Activated CD4-positive, alpha-beta T cell treated with anti-CD3 and anti-CD28 coated beads, Interleukin-2, amount 50 U/mL, for 48 hours (primary cell): ENCODE results near the gene BTBD9.

ENCODE experiments used
- DNase-seq, 2 experiments: peaks; one replicate each; pipeline ENCODE4 v3.0.0-alpha.2; 2020

Gene BTBD9

DNA sequence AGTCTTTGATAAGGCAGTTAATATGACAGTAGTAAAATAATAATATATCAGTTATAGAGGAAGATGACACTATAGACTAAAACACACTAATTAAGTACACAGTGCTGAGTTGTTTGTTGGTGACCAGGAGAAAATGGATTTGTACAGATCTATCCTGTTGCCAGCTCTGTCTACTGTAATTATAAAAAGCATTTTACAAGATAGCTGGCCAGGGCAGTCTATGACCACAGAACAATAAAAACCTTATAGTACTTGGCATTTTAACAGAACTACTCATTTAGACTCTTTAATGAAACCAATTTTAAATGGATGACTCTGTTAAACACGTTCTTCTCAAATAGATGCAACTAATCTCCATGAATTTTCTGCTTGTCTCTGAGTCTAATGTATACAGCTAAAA, 367.5 kb downstream of the BTBD9 start:
- no peak for DNase-seq

DNA sequence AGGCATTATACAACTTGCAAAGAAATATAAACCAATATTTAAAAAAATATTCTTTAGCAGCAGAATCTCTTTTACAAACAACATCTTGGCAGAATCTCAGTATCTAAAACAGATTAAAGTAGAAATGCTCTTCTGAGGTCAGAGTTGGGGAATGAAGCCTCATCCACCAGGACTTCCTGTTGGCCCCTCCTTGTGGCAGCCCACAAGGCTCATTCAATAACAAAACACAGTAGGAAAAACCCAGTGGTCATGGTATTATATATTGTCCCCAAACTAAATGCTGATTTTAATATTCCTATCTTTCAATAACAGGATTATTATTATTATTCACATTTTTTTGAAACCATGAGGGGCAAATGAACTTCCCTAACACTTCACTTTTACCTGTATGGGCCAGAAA, 368.6 kb downstream of the BTBD9 start:
- DNase-seq: no peak

DNA sequence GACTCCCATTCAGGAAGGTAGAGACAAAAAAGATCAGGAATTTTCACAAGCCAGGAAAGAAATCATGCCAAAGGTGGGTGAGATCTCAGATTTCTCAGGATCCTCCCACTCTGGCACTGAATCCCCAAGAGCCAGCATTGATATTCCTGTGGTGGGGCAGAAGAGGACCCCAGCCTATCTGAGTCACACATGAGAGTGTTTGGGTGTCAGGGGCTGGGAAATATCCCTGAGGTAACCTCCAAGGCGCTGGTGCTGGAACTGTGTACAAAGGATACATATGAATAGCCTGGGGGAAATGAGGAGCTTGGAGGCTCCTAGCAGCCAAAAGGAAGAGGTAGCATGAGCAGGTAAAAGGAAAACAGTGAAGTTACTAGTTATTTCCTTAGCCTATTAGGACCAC, 369.4 kb downstream of the BTBD9 start:
- no peak for DNase-seq

DNA sequence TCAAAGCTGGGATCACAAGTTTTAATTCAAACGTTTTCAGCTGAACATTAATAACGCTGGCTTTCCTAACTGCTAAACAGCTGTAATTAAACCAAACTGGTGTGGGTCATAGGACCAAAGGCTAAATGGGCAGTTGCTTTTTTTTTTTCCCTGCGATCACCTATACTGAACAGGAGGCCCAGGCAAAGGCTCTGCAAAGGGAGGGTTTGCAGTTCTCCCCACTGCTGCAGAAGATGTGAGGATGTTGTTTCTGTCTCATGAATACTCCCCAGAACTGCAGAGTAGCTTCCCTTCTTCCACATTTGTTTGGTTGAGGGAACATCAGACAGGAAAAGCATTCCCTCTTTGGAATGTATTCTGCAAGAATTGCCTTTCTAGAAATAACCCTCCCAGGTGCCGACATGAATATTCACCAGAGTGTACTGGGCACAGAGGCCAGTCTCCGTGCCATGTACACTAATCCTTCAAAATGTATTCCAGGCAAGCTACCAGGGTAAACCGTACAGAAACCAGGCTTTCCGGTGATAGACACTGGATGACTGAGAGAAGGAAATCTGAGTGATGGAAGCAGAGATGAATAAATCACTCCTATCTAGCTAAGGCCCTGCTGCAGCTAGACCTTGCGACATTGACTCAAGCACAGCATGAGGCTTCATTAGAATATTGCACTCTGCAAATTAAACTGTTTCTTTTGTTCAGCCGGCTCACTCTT, 370.1 kb downstream of the BTBD9 start:
- no peak for DNase-seq

DNA sequence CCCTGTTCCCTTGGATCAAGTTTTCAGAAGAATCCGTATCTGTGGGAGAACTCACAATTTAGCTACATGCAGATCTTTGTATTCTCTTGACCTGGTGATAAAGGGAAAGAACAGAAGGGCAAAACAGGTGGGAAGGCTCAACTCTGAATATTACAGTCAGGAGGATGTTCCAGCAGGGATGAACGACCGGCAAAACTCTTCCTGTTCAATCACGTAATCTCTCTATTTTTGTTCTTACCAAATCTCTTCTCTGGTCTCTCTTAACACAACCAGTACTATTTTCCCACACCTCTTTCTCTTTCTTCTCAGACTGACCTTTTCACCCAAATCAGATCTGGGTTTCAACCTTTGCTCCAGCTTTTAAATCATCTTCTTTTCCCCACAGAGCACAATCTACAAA, 371.4 kb downstream of the BTBD9 start:
- DNase-seq: no peak

DNA sequence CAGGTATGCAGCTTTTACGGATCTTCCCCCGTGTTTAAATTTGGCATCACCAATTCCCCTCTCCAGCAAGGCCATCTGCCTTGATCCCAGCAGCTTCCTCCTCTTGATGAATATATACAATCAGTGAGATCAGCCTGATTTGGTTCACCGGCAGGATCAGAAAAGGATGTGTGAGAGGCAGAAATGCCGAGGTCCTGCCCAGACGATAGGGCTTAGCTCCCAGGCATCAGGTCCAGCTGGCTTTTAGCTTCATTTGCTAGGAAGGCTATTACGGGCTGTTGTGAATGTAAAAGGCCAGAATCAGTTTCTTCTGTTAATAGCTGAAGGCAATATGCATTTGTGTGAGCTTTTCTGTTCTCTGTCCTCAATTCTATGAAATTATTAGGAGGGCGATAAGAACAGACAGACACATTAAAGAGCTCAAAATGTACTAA, 372.8 kb downstream of the BTBD9 start:
- no peak for DNase-seq

DNA sequence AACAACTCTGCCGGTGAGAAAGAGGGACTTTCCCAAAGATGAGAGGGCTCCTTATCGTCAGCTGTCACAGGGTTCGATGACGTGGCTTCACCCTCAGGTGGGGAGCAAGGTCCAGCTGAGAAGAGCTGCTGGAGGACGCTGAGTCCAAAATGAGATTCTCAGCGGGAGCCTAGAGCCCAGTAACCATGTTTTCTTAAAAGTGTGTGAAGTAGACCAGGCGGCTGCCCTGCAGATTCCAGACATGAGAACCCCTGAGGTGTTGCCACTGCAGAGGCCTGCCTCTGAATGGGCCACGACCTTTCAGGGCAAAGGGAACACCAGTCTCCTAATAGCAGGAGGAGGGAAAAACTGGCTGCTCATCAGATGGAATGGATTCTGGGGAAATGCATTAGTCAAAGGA, 375.1 kb downstream of the BTBD9 start:
- no peak for DNase-seq

DNA sequence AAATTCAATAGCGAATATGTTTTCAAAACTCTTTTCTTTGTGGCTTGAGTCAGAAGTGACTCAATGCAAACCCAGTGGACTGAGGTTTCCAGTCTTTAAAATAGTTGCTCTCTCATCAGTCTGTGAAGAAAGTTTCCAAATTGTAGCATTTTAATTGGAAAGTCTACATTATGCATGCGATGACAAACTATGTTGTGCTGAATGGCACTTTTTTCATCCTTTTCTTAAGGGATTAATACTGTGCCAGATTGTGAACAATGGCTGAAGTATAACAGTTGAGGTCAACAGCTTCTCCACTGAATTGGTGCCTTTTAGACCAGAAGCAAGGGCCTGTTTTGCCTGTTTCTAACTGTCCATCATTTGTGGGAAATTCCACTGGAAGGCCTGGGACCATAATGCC, 377.1 kb downstream of the BTBD9 start:
- DNase-seq: no peak

DNA sequence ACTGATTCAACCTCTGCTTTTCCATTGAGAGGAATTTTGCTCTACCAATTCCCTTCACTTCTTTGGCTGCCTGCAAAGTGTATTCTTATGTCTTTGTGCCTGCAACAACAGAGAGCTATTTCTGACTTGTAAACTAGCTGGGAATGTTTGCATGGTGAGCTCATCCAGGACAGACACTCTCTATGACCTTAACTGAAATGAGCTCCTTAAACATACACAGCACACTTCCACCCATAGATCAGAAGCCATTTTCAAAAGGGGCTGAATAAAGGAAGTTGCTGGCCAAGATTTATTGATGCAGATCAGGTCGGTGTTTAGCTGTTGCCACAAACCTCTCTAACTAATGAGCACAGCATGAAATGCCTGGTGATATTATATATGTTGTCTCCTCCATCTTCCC, 377.7 kb downstream of the BTBD9 start:
- no peak for DNase-seq

DNA sequence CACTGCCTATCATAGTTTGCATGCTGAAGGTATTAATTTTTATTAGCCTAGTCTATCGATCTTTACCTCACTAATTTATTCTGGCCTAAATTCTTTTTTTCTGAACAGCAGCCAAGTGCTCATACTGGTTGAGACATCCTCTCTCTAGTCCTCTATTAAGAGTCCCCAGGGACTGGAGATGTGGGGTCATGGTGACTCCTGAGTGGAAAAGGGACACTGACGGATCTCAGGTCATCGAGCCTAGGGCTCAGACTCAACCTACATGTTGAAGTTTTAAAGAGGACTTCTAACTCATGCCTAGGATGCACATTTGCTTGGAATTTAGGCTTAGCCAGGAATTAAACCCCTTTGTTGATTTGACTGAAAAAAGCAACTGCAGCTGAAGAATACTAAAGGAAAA, 378.1 kb downstream of the BTBD9 start:
- DNase-seq: no peak

DNA sequence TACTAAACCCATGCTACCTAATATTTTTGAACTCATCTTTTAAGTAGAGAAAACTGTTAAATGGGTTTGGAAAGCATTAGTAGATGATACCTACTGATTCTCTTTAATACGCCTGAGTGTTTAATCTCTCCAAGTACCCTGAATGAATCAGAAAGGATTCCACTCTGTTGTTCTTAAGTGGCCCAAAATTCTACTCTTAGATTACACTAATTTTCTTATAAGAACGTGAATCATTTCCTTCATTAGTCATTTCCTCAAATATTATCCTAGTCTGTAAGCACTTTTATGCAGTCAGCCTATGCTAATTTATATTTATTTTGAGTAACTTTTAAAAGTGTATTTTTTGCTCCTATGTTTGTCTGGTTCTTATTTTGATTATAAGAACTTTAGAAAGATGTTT, 380.0 kb downstream of the BTBD9 start:
- DNase-seq: no peak

DNA sequence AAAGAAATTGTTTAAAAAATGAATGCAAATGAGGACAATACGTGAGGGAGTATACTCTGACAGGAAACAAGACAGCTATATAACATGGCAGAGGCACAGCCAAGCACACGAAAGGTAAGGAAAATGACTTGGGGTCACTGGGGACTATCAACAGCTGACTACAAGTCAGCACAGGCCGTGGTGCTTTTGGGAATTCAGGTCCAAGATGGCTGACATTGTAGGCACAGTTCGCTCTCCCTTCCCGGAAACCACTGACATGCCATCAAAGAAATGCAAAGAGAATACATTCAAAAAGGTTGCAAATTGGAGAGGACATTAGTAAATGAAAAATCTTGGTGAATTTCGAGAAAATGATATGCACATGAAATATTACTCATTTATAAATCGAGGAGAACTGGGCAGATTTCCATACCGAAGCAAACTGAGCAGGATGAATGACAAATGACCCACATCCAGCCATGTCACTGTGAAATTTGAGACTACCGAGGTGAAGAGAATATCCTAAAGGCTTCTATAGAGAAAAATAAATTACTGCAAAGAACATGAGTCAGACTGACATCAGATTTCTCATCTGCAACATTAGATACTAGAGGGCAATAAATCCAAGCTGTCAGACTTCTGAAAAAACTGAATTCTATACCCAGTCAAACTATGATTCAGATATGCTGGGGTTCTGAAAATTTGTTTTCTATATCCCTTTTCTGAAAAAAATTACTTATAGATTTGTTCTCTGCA, 391.1 kb downstream of the BTBD9 start:
- DNase-seq: no peak

DNA sequence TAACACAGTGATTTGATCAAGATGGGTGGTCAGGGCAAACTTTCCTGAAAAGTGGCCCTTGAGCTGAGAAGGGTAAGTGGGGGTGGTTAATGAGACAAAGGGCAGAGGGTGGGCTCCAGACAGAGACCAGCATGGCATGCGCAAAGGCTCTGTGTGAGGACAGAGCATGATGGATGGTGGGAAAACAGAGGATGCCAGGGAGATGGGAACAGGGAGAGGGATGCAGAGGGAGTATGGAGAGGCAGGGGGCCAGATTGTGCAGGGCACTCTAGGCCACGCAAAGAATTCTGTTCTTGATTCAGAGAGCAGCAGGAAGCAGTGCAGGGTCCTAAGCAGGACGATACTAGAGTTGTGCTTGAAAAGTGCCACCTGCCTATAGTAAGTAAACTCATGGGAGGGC, 394.4 kb downstream of the BTBD9 start:
- no peak for DNase-seq

DNA sequence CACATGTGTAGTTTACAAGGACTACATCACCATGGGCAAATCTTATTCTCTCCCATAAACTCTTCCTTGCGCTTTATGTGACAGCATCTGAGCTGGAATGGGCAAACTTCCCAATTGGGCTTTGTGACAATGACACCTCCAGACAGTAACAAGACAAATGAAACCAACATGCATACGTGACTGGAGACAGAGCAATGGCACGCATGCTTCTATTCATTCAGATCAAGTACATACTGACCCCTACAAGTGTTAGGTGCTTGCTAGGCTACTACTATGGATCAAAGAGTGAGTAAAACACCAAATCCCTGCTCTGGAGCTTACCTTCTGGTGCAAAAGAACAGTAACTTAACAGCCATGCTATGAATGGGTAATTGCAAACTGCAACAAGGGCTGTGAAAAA, 394.9 kb downstream of the BTBD9 start:
- no peak for DNase-seq

DNA sequence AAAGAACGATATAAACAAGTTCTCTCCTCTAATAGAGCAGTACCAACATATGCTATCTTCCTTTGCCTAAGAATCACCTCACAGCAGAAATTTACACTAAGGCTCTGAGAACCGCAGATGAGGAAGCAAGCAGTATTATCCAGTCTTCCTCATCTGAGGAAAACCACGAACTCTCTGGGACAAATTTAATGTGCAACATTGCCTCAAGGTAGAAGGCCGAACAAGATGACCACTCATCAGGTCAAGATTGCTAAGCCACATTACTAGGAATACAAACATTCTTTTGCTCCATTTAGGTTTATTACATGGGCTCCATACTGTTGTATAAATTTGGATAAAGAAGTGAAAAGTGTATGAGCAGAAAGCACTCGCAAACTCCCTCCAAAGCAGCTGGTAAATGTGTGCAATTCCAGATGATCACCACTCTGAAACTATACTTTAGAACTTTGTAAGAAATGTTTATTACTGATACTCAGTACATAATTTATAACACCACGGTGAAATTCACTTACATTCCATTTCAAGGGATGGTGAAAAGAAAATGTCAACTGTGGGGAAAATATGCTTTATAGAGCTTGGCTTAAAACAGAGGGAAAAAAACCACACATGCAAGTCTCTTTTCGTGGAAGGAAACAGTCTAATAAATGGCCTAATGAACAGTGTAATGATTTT, 398.4 kb downstream of the BTBD9 start:
- no peak for DNase-seq

DNA sequence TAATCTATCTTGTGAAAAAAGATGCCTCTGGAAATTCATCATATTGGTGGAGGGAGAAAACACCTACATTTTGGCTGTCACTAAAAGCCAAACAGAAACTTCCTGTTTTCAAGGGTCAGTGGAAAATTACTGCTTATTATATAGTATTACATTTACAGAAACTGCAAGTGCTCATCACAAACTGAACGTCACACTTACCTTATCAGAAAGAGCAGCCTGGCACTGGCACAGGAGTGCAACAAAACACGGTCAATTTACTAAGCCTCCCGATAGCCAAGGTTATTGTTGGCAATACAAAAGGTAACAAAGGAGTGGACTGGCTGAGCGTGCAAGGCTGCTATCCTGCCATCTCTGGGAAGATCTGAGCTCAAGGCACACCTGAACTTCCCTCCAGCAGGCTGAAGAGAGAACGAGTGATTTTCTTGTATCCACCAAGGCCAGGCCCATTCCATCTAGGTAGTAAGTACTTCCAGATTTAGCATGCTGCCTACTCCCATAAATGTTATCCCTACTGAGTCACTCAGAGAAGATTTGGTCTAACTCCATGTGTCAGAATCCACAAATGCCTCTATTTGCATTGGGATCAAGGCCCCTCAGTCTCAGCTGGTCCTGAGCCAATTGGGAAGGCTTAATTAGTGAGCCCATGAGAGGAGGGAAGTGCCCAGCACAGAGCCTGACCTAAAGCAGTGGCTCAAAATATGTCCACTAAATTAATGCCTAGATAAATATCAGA, 399.8 kb downstream of the BTBD9 start:
- DNase-seq: no peak

DNA sequence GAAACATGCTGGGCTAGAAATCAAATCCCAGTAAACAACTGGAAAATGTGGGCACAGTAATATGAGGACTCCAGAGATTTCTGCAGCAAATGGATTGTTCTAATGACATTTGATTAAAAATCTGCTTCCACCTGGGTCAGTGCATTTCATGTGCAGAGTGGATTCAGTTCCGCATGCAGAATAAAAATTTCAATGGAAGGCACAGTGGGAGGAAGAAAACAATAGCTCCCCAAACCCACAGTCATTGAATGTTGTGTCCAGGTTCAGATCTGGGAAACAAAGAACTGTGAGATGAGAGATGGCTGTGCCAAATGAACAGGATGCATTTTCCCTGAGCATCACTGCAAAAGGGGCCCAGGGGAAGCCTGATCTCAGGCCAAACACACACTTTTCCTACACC, 403.1 kb downstream of the BTBD9 start:
- no peak for DNase-seq

DNA sequence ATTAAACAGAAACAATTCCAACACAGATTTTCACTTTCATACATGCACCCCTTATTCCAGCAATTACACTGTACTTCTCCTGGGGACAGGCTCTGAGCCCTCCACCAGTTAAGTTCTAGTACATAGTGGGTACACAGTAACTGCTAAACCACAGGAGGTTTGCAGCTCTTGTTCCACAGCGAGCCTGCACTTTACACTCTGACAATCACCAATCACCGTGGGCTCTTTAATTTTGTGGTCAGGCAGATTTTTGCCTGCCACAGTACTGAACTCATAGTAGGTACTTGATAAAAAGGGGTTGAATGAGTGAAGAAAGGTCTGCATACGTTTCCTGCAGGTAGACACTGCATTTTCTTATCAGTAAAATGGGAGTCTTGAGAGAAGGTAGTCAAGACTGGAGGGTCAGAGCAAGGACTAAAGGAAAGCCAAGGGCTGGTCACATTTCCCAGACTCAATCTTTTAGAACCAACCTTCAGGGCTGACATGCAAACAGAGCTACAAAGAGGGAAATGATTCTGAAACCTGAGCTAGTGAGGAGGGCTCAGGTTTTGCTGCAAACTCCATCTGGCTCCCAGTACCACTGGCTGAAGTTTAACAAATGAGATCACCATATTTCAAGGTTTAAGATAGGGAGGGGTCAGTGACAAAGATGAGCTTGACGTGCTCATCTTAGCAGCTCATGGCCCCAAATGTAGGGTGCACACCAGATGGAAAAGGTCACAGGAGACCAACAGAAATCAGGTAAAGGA, 404.6 kb downstream of the BTBD9 start:
- DNase-seq: no peak

DNA sequence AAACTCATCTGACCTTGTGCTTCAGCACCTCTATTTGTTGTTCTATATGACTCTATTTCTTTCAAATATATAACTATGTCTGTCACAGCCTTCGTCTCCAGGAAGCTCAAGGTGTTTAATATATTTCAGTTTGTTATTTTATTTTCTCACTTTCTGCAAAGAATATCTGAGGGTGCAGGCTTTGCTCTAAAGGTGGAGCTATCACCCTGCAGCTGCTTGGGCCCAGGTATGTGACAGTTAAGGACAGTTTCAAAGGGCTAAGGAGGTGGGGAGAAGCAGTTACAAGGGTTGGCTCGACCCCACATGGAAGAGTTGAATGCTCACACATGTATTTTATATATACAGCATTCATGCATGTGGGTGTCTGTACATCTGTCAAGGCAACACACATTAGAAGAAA, 405.6 kb downstream of the BTBD9 start:
- no peak for DNase-seq

DNA sequence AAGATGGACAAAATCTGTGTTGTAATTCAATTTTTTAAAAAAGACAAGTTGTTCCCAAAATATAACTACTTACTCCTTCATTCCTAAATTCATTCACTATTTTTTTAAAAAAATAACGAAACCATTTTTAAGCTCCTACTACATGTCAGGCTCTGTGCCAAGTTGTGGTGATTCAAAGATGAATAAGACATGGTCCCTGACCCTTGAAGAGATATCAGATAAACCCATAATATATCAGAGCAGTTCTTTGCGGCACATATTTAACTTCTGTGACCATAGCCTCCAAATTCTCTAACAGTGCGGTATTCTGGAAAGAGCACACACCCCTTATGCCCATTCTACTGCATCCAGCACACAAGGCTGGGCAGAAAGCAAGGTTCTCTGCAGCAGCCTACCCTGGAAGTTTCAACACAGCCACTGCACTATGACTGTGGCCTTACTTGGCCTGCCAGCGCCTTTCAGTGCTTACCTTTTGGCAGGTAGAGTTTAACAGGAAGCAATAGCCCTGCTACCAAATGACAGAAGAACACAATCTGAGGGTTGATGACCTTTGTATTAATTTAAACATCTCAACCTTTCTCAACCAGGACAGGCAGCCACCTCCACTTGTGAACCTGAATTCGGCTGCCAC, 406.5 kb downstream of the BTBD9 start:
- no peak for DNase-seq

DNA sequence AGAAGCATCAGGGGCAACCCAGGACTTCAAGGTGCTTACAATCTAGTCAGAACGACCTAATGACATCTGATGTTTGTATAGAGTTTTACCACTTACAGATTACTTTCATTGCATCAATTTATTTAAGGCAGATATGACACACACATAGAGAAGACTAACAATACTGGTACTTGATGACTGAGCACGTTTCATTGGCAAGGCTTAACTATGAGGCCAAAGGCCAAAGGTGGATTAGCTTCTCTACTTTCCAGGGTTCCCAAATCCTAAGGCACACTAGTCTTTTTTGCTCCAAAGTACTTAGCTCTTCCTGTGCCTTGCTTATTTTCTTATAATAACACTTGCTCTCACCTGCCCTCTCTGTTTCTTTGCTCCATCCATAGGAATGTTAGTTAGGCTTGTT, 414.0 kb downstream of the BTBD9 start:
- no peak for DNase-seq

DNA sequence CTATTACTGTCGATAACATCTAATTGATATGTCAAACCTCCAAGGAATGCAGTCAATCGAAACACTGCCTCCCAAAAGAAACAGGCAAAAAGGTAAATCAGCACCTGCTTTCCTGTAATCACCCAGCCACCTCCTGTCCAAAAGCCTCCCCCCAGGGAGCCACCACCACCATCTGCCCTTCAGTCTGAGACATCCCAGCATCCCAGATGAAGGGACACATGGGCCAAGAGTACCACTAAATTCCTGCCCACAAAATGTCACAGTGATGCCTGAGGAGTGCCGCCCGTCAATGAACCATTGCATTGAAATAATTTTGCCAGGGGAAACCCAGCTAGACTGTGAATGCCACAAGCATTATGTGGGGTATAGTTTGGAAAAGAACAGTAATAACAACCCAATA, 418.5 kb downstream of the BTBD9 start:
- no peak for DNase-seq
